ENCODE measurements around the gene INPP4A.
"Not testable (repeated sequence)": the region's sequence is repeated elsewhere in the genome, so short reads cannot be mapped to it uniquely, and the experiment has no call there.

The INPP4A gene

DNA sequence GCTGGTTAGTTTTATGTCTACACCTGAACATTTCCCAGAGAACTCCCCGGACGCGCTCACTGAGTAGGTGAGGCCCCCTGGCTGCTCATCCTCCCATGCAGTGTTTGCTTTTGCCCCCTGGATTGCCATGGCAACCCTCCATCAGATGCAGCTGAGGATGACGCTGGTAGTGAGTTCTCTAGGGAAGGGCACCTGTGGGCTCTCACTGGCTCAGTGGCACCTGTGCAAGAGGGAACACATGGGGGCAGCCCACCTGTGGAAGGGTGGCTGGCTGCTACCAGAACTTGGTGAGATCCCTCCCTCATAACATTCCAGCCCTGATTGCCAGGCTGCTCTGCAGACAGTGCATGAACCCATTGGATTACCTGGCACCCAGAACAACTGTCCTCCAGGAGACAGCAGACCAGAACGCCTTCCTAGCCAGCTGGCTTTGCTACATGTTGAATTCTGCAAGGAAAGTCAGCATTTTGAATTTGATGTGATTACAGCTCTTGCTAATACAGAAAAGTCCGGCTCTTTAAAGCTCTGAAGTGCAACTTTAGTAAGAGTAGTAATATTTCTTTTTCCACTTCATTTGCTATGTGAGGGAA is 142.0 kb downstream of the INPP4A start:
- DNase-seq (ENCODE audit: low spot score) = no peak

DNA sequence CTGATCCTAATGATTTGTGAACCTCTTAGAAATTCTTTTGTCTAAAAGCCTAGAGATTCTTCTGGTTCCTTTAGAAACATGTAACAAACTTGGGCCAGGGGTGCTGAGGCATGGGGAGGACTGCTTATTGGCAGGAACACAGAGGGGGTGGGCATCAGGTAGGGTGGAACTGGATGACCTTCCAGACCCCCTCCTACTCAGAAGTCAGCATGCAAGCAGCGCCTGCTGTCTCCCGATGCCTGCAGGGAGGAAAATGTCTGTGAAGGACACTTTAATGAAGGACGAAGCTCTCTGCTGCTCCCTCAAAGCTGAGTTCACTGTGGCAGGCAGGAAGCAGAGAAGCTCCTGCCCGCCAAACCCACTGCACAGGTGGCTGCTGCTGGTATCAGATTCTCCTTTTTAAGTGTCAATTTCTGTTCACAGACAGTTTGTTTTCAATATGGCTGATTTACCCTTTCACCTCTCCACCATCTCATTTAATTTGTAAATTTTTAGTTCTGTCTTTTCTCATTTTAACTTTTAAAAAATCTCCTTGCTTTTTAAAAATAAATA is 144.3 kb downstream of the INPP4A start:
- no peak for DNase-seq (ENCODE audit: low spot score)

DNA sequence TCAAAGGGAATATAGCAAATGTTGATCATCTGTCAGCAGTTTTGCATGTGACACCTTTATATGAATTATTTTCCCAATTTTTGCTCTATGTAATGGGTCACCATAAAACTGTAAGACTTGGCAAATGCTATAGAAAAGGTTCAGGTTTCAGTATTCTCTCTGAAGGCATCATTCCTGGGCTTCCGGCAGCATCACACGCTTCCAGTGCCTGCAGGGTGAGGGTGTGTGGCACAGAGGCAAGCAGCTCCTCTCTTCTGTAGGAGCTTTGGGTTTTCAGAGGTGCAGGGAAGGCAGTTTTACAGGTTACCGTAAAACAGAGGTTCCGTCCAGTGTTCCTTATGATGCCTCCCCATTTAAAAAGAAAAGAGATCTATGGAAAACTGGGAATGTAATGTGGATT is 144.8 kb downstream of the INPP4A start:
- no peak for DNase-seq (ENCODE audit: low spot score)

DNA sequence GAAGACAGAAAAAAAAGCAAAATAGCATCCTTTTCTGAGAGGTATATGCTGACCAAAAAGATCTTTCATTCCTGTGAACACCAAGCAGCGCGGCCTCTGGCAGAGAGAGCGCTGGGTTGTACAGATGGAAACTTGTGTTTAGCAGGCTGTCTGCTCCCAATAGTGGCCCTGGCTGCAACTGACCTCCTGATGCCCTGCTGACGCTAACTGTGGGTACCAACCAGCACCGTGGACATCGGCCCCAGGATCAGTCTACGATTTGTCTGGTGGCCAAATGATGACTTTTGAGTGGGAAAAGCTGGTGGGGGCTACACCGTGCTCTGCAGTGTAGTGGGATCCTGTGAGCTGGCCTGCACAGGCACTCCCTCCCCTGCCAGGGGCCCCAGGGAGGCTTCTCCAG is 147.9 kb downstream of the INPP4A start:
- no peak for DNase-seq (ENCODE audit: low spot score)

DNA sequence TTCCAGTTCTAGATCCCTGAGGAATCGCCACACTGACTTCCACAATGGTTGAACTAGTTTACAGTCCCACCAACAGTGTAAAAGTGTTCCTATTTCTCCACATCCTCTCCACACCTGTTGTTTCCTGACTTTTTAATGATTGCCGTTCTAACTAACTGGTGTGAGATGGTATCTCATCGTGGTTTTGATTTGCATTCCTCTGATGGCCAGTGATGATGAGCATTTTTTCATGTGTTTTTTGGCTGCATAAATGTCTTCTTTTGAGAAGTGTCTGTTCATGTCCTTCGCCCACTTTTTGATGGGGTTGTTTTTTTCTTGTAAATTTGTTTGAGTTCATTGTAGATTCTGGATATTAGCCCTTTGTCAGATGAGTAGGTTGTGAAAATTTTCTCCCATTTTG is 150.0 kb downstream of the INPP4A start:
- not testable (repeated sequence) for DNase-seq (ENCODE audit: low spot score)

DNA sequence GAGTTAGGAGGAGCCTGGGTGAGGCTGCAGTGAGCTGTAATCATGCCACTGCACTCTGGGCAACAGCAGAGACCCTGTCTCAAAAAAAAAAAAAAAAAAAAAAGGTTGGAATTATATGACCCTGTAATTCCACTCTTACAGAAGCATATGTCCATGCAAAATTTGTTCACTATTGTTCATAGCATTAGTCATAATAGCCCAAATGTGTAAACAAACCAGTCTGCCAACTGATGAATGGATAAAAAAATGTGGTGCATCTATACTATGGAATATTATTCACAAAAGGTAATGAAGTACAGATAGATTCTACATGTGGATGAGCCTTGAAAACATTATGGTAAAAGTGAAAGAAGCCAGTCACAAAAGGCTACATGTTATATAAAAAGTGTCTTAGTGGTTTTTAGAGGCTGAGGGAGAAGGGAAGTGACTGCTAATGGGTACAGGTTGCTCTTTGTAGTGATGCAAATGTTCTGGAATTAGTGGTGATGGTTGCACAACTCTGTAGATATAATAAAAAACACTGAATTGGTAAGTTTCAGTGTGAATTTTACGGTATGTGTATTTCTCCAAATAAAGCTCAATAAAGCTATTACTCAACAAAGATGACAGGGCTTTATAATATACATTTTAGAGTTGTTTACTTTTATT is 154.2 kb downstream of the INPP4A start:
- no peak for DNase-seq (ENCODE audit: low spot score)

DNA sequence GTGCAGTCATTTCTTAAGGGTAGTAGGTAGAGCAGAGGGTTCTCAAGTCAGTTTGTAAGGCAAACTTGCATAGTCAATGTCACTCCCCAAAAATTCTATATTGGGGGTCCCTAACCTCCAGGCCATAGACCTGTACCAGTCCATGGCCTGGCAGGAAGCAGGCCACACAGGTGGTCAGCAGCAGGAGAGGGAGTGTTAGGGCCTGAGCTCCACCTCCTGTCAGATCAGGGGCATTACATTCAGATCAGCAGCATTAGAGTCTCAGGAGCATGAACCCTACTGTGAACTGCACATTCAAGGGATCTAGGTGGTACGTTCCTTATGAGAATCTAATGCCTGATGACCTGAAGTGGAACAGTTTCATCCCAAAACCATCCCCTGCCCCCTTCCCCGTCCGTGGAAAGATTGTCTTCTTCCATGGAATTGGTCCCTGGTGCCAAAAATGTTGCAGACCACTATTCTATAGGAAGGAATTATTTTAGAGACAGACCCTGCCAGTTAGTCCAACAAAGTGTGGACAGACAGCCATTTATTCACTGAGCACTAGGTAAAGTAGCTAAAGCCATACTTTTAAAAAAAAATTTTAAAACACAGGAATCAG is 157.0 kb downstream of the INPP4A start:
- peak; percentile 29 for DNase-seq (ENCODE audit: low spot score)

DNA sequence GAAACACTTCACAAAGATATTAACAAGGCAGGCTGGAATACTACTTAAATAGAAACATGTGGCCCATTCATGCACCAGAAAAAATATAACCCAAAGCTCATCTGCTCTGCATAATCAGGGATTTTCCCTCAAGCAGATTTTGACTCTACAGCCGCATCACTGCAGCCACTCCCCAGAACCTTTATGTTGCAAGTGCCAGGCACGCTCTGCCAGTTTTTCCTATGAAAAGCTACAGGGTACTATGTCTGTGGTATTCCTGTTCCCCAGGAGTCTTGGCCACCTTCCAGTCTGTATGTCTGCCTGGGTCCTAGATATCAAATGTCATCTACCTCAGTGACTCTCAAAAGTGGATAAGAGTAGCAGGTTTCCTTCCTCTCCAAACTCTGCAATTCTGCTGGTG is 159.9 kb downstream of the INPP4A start:
- DNase-seq (ENCODE audit: low spot score) = no peak

DNA sequence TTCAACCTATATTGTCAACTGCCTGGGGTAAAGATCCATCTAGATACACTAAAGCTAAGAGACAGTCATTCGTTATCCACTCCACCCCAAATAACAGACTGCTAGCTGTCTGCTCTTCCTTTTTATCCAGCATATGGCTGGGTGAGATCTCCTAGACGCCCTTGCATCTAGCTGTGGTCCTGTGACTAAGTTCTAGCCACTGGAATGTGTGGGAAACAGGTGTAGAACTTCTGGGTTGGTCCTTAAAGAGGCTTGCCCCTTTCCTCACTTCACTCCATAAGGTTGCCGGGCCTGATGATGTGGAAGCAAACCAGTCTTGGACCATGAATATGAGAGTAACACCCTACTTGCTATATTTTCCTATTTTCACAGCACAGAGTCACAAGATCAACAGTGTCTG is 160.4 kb downstream of the INPP4A start:
- no peak for DNase-seq (ENCODE audit: low spot score)

DNA sequence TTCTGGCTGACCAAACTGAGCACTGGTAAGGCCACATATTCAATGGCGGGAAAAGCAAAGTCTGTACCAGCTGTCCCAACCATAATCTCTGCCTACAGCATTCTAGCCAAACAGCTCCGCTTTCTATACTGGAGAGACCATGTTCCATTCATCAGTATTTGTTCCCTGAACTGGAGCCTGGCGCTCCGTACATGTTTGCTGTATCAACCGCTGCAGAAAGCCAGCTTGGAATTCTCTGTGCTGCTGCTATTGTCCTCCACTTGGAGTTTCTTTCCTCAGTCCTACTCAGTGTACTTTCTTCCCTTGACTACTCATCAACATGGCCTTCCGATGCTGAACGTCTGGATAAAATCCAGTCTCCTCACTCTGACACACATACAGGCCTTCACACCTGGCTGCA is 161.8 kb downstream of the INPP4A start:
- DNase-seq (ENCODE audit: low spot score) = no peak

DNA sequence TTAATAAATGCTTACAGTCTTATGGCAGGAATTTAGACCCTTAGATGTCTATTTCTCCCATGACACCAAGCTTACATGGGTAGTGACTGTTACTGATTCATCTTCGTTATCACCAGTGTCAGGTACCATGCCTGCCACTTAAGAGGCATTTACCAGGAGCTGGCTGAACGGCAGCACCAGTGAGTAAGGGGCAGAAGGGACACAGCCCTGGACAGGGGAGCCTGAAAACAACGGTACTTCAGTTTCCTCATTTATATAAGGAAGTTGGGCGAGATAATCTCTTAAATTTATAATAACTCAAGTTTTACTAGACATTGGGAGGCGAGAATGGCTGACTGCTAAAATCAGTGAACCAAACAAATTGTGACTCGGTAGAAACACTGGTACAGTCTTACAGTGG is 162.4 kb downstream of the INPP4A start:
- DNase-seq (ENCODE audit: low spot score) = no peak

DNA sequence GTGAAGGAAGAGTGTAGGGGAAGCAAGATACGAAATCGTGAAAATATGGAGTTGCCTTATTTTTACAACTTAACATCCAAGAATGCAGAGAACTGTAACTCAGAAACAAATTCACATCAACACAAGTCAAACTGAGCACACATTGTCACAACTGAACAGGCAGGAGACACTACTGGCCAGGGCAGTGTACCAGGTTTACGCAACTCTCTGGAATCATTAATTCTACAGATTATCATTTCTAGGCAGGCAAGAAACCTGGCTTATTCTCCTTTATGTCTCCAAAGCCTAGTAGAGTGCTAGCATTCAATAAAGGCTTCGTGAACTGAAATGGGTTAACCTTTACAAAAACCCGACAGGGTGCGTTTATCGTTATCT is 163.1 kb downstream of the INPP4A start:
- DNase-seq (ENCODE audit: low spot score) = peak; percentile 2

DNA sequence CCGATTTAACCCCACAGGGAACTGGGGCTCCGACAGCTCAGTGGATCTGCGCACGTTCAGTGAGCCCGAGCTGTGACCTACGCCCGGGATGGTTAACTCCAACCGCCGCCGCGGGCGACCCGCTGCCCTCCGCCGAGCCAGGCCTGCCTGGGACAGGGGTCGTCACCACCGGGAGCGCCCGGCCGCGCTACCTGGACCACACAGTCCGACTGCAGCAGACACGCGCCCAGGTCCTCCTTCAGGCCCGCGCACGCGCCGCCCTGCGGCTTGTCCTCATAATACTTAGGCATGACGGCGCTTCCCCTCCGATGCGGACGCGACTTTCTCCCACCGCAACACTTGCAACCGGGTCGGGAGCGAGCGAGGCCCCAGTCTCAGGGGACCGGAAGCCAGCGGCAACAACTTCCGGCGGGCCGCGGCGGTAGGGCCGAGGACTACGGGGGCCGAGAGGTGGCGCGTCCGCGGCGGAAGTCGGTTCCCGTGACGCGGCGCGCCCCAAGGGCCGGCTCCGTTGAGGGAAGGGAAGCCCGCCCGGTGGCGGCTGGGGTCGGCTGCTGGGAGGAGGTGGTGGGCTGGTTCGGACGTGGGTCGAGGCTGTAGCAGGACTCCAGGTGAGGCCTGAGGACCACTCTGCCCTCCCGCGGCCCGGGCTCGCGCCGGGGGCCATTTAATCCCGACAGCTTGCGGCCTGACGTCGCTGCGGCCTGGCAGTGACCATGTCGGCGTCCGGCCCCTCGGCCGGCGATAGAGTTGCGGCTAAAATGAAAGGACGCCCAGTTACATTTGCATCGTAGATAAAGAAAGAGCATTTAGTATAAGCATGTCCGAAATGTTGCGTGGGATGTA is 163.7 kb downstream of the INPP4A start, which contains the start of the genes COA5 and UNC50:
Gene COA5, minus strand, starts transcription at position 397 of the 846 bp plus-strand sequence. Its CDS starts 107 bp downstream, at position 290.
Gene UNC50, plus strand, starts transcription at position 474 of the 846 bp plus-strand sequence. CDS start 1,171 bp downstream, outside the sequence.
- peak; percentile 88 for DNase-seq (ENCODE audit: low spot score)

DNA sequence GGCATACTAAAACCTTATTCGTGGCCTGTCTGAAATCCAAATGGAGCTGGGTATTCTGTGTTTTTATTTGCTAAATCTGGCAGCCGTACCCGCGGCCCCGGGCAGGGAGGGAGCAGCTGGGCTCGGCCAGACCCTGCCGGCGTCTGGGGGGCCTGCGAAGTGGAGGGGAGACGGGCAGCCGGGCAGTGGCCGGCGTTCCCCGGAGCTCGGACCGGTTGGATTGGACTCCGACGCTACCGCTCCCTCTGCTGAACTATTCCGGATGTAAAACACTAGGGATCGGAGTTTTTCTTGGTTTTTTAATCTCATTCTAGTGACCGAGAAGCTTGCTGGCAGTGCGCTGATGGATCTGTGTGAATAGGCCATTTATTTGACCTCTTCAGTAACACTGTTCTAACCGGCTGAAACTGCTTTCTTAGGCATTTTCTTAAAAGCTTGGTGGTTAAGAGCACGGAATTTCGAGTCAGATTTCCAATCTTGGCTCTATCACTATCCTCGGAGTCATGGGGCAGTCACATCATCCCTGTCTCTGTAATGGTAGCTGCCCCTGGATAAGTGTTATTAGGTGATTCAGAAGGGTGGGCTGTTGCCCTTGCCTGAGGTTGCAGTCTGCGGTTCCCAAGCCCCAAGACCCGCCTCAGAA is 164.4 kb downstream of the INPP4A start:
- peak; percentile 28 for DNase-seq (ENCODE audit: low spot score)

DNA sequence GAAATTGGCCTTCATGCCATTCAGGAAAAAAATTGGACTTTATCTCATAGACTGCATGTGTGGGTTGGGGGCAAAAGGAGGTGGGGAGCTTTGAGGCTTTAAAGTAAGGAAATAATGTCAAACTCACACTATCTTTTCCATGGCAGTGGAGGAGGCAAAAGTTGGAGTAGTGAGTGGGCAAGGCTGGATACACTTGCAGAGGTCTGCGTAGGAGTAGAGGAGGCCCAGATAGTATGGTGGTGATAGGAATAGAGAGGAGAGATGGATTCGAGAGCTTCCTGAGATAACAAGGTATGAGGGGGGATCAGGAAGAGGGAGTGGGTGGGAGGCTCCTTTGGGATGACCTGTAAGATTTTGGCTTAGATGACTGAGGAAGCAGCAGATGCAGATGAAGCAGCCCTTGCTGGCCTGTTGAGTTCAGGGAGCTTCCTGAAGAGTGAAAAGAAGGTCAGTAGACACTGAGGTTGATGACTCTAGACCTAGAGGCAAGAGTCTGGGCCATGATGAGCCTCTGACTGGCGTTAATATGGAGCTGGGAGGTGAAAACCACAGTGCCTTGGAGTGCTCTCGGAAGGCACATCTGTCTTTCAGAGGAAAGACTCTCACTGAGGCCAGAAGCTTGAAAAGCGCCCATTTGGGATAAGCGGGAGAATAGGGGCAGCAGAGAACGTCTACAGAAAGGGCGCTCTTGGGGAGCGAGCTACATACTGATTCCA is 169.5 kb downstream of the INPP4A start:
- DNase-seq (ENCODE audit: low spot score) = no peak

DNA sequence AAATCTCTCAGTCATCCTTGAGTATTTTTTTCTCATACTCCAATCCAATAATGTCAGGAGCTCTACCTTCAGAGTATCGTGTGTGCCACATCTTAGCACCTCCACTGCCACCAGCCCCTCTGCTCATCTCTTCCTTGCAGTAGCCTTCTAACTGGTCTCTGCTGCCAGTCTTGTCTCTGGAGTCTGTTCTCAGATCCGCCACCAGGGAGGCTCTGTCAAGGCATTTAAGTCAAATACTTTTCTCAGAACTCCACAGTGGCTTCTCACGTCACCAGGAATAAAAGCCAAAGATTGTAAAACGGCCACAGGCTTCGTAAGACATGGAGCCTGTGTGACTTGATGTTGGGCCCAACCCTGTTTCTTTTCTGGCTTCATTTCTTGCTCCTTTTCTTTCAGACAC is 170.8 kb downstream of the INPP4A start:
- DNase-seq (ENCODE audit: low spot score) = no peak

DNA sequence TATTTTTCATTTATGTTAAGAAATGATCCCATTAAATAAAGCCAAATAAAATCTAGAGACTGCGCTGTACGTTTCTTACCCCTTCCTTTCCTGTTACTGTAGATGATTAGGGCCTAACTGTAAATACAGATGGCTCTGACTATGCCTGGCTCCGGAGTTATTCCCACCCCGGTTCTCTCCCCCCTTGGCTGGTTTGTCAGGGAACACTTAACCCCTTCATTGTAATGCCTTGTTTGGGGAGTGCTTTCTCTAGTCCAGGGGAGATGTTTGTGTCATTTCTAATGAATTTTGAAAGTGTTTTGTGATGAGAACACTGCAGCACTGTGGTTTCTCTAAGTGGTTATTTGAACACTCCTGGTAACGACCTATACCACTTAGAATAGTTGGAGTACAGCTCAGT is 172.5 kb downstream of the INPP4A start:
- no peak for DNase-seq (ENCODE audit: low spot score)

DNA sequence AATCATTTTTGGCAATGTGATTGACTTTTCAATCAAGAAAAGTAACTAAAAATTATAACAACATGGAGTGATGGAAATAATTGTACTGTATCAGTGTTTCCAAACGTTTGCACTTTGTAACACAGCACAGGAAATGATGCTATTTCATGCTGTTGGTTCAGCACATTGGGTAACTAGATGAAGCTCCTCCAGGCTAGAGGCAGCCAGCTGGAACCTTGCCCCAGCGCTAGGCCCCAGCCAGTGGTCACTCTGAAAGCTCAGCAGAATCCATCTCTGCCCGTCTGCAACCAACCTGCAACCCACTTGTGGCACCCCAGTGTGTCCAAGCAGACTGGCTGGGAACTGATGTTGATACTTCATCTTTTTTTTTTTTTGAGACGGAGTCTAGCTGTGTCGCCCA is 179.0 kb downstream of the INPP4A start:
- no peak for DNase-seq (ENCODE audit: low spot score)

DNA sequence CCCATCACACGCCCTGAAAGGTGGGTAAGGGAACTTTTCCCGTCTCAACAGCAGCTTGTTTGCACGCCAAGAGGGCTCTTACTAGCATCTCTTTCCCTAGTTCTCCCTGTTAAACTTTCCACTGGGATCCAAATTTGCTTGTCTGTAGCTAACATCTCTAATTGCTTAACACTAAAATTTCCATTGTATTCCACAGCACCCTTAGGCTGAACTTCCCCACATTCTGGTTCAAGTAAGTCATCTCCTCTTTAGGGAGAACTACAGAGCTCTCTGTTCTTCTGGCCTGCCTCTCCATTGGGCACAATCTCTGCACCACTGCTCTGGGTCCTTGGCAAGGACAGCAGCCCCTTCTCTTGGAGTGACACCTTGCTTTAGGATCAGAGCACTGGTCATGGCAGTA is 187.7 kb downstream of the INPP4A start:
- no peak for DNase-seq (ENCODE audit: low spot score)

DNA sequence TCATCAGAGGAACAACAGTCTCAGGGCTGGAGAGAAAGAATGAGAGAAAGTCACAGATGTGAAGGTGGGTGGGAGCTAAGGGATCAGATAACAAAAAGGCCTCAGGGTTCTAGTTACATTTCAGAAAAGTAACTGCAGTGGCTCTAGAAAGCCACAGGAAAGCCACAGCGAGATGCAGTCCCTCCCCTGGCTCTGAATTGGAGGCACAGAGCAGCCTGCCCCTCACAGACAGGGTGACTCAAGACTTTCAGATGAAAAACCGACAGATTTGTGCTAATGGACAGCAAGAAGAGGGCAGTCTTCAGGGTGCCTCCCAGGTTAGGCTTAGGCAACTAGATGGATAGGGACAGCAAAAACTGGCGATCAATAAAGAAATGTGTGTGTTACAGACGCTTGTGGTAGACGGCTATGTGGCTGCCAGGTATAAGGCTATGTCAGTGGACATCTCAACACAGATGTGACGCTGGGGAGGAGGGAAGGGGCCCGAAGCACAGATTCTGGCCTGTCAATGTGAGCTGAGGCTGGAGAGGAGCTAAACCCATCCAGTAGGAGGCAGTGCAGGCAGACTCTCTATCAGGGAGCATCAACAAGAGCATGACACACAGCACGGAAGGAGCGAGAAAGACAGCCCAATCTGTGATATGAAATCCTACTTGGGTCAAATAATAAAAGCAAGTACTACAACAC is 189.9 kb downstream of the INPP4A start:
- no peak for DNase-seq (ENCODE audit: low spot score)

Measured in COLO829 (cell line).